Mesenchymal stem cell (in vitro differentiated cells and primary cell): Measurements from ENCODE around the gene RFK.

ENCODE experiments used
- DNase-seq: peaks from one replicate; pipeline ENCODE4 v3.0.0-alpha.2; 2013
- H2AFZ ChIP-seq: one replicate; pipeline ENCODE4 v1.6.1; 2013; ENCODE audit warnings: low read depth, mild to moderate bottlenecking, control low read depth, inconsistent platforms, low read length, moderate library complexity
- H2AK5ac ChIP-seq: 2 replicates; pipeline ENCODE4 v1.6.1; 2013; ENCODE audit warnings: low read length, moderate library complexity, mild to moderate bottlenecking, inconsistent platforms; ENCODE audit not compliant: severe bottlenecking
- H2BK120ac ChIP-seq: one replicate; pipeline ENCODE4 v1.6.1; 2013; ENCODE audit warnings: low read depth, mild to moderate bottlenecking, inconsistent platforms, low read length, moderate library complexity
- H2BK12ac ChIP-seq, 2 experiments: one replicate each; pipeline ENCODE4 v1.6.1; 2013; ENCODE audit warnings: inconsistent platforms in 2 of 2, low read length in 2 of 2, mild to moderate bottlenecking in 2 of 2, moderate library complexity in 2 of 2, control low read depth in 1 of 2
- H2BK15ac ChIP-seq: one replicate; pipeline ENCODE4 v1.6.1; 2013; ENCODE audit warnings: mild to moderate bottlenecking, low read depth, inconsistent platforms; ENCODE audit not compliant: poor library complexity, severe bottlenecking
- H2BK5ac ChIP-seq: 2 replicates; pipeline ENCODE4 v1.6.1; 2013; ENCODE audit warnings: low read depth, mild to moderate bottlenecking, low read length, control low read depth, inconsistent platforms; ENCODE audit not compliant: poor library complexity, severe bottlenecking
- H3K14ac ChIP-seq, 2 experiments: one replicate each; pipeline ENCODE4 v1.6.1; 2013; ENCODE audit warnings: inconsistent platforms in 2 of 2, low read length in 2 of 2, control low read depth in 1 of 2, mild to moderate bottlenecking in 1 of 2, moderate library complexity in 1 of 2
- H3K18ac ChIP-seq, 2 experiments: one replicate each; pipeline ENCODE4 v1.6.1; 2013; ENCODE audit warnings: inconsistent platforms in 2 of 2, low read length in 2 of 2, control low read depth in 1 of 2, low read depth in 1 of 2, mild to moderate bottlenecking in 1 of 2
- H3K23ac ChIP-seq, 2 experiments: one replicate each; pipeline ENCODE4 v1.6.1; 2013; ENCODE audit warnings: inconsistent platforms in 2 of 2, low read length in 2 of 2, mild to moderate bottlenecking in 2 of 2, moderate library complexity in 2 of 2, control low read depth in 1 of 2
- H3K27ac ChIP-seq: 2 replicates; pipeline ENCODE4 v1.5.1; 2013; ENCODE audit warnings: mild to moderate bottlenecking, moderate library complexity, low read length, control low read depth, inconsistent platforms; ENCODE audit not compliant: poor library complexity, severe bottlenecking
- H3K27me3 ChIP-seq, 2 experiments: 2 replicates each; pipeline versions ENCODE4 v1.6.1 to v1.7.0; 2013; ENCODE audit warnings: low read length in 2 of 2, mild to moderate bottlenecking in 2 of 2, moderate library complexity in 2 of 2, control low read depth in 1 of 2, inconsistent platforms in 1 of 2; ENCODE audit not compliant: control insufficient read depth in 1 of 2, insufficient read depth in 1 of 2
- H3K36me3 ChIP-seq, 2 experiments: 2 replicates each; pipeline versions ENCODE4 v1.6.1 to v1.7.0; 2013; ENCODE audit warnings: low read length in 2 of 2, control low read depth in 1 of 2, inconsistent platforms in 1 of 2, low read depth in 1 of 2, mild to moderate bottlenecking in 1 of 2; ENCODE audit not compliant: insufficient read depth in 2 of 2, control insufficient read depth in 1 of 2
- H3K4ac ChIP-seq, 2 experiments: one replicate each; pipeline ENCODE4 v1.6.1; 2013; ENCODE audit warnings: inconsistent platforms in 2 of 2, low read length in 2 of 2, mild to moderate bottlenecking in 2 of 2, moderate library complexity in 2 of 2, control low read depth in 1 of 2, low read depth in 1 of 2
- H3K4me1 ChIP-seq: 2 replicates; pipeline ENCODE4 v1.6.1; 2013; ENCODE audit warnings: low read depth, low read length, control low read depth; ENCODE audit not compliant: control insufficient read depth, insufficient read depth
- H3K4me2 ChIP-seq: 2 replicates; pipeline ENCODE4 v1.6.1; 2013; ENCODE audit warnings: low read length, mild to moderate bottlenecking, inconsistent platforms; ENCODE audit not compliant: poor library complexity, severe bottlenecking
- H3K4me3 ChIP-seq, 2 experiments: 2 replicates each; pipeline versions ENCODE4 v1.5.1 to v1.7.0; 2013; ENCODE audit warnings: low read length in 2 of 2, mild to moderate bottlenecking in 2 of 2, control low read depth in 1 of 2, low read depth in 1 of 2; ENCODE audit not compliant: insufficient read depth in 1 of 2
- H3K79me1 ChIP-seq: replicated peaks from 2 replicates; pipeline ENCODE4 v1.6.1; 2013; ENCODE audit warnings: mild to moderate bottlenecking, control low read depth, low read length, inconsistent platforms; ENCODE audit not compliant: poor library complexity, severe bottlenecking
- H3K9ac ChIP-seq: 2 replicates; pipeline ENCODE4 v1.7.0; 2013; ENCODE audit warnings: mild to moderate bottlenecking, low read length, moderate library complexity
- H3K9me3 ChIP-seq: 2 replicates; pipeline ENCODE4 v1.7.0; 2013; ENCODE audit warnings: mild to moderate bottlenecking, low read length; ENCODE audit not compliant: control insufficient read depth
- H4K8ac ChIP-seq: one replicate; pipeline ENCODE4 v1.6.1; 2013; ENCODE audit warnings: inconsistent platforms, mild to moderate bottlenecking, low read length, moderate library complexity
- H4K91ac ChIP-seq: one replicate; pipeline ENCODE4 v1.6.1; 2013; ENCODE audit warnings: mild to moderate bottlenecking, low read length, inconsistent platforms
- WGBS: methylation state at CpG from one replicate; pipeline ENCODE4 v1.1.7; 2013; ENCODE audit warnings: mixed read lengths; 5-methylcytosine and 5-hydroxymethylcytosine counted together

The RFK gene

GRCh38 chr9:76359766-76360165, 34.5 kb downstream of the RFK start:
- H3K14ac ChIP-seq, result no peak overlapping the region
- no peaks in the 10 kb centered on the region for H3K79me1 ChIP-seq
- WGBS, result 96% methylated on average over 2 of the region's 2 CpGs
- H3K9me3 ChIP-seq, result no peaks in the 10 kb centered on the region
- H2BK12ac ChIP-seq, result no peak overlapping the region
- H4K91ac ChIP-seq, result no peak overlapping the region
- H3K4me3 ChIP-seq, result no peak overlapping the region
- no peaks in the 10 kb centered on the region for H3K4me1 ChIP-seq
- H2AK5ac ChIP-seq, result no peak overlapping the region
- no peak overlapping the region for H3K9ac ChIP-seq
- no peak overlapping the region for H2AFZ ChIP-seq
- no peak overlapping the region for H3K27ac ChIP-seq
- no peak overlapping the region for H3K18ac ChIP-seq
- no peaks in the 10 kb centered on the region for H3K36me3 ChIP-seq
- H2BK5ac ChIP-seq, result no peak overlapping the region
- no peak overlapping the region for H3K4me2 ChIP-seq
- H2BK15ac ChIP-seq, result no peak overlapping the region
- peaks cover 2 to 16% of the 10 kb centered on the region in 2 experiments for H3K27me3 ChIP-seq
- DNase-seq, result no peak
- H2BK120ac ChIP-seq, result no peak overlapping the region
- no peak overlapping the region for H3K4ac ChIP-seq
- H4K8ac ChIP-seq, result no peak overlapping the region
- no peak overlapping the region for H3K23ac ChIP-seq

DNA sequence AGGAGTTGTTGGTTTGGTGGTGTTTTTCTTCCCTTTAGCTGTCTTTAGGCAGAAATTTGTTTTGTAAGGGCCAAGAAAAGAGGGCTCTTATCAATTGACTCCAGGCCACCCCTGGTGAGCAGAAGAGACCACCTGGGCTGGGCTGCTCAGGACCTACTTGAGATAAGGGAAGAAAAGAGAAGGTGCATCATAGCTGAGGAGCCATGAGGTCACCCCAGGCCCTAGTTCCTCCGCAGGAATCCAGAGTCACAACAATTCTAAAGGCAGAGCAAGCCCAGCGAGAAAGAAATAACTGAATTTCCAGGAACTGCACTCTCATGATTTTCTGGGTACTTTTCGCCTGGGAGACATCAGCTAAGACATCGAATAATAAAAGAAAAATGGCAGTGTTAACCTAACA, 34.9 kb downstream of the RFK start:
- Histone ChIP-seq H3K14ac (no peak overlapping the region), H3K4me3 (no peak overlapping the region), H2BK5ac (no peak overlapping the region), H4K91ac (no peak overlapping the region), H2AFZ (no peak overlapping the region), H3K23ac (no peak overlapping the region), H2BK12ac (no peak overlapping the region), H3K27me3 (peaks cover 2 to 18% of the 10 kb centered on the region in 2 experiments), H3K4me2 (no peak overlapping the region), H3K27ac (no peak overlapping the region), H2BK120ac (no peak overlapping the region), H3K4me1 (no peaks in the 10 kb centered on the region), H3K9ac (no peak overlapping the region), H3K79me1 (no peaks in the 10 kb centered on the region), H2BK15ac (no peak overlapping the region), H2AK5ac (no peak overlapping the region), H3K9me3 (no peaks in the 10 kb centered on the region), H3K4ac (no peak overlapping the region), H3K36me3 (no peaks in the 10 kb centered on the region), H3K18ac (no peak overlapping the region), H4K8ac (no peak overlapping the region)
- no peak for DNase-seq
- WGBS, result 96% methylated on average over 4 of the region's 4 CpGs

- no peak overlapping the region for H2AK5ac ChIP-seq
- no peak overlapping the region for H3K14ac ChIP-seq
- no peaks in the 10 kb centered on the region for H3K9me3 ChIP-seq
- H3K4ac ChIP-seq, result no peak overlapping the region
- no peak overlapping the region for H3K4me2 ChIP-seq
- H4K91ac ChIP-seq, result peak overlapping the region; percentile 8
- H3K27ac ChIP-seq, result no peak overlapping the region
- H3K27me3 ChIP-seq, result peaks cover 2 to 24% of the 10 kb centered on the region in 2 experiments
- no peak overlapping the region for H3K23ac ChIP-seq
- no peak overlapping the region for H2BK15ac ChIP-seq
- no peak overlapping the region for H2AFZ ChIP-seq
- no peak overlapping the region for H3K4me3 ChIP-seq
- H3K9ac ChIP-seq, result no peak overlapping the region
- no peak overlapping the region for H3K18ac ChIP-seq
- no peak overlapping the region for H2BK12ac ChIP-seq
- no peak for DNase-seq
- H3K4me1 ChIP-seq, result peaks cover 2% of the 10 kb centered on the region
- H3K79me1 ChIP-seq, result no peaks in the 10 kb centered on the region
- H4K8ac ChIP-seq, result peak overlapping the region; percentile 31
- H2BK5ac ChIP-seq, result no peak overlapping the region
- WGBS, result 100% methylated on average over 2 of the region's 10 CpGs
- H3K36me3 ChIP-seq, result no peaks in the 10 kb centered on the region
- H2BK120ac ChIP-seq, result no peak overlapping the region
Observed at GRCh38 chr9:76358628-76359280, 35.5 kb downstream of the RFK start.

GRCh38 chr9:76357555-76357954, 36.7 kb downstream of the RFK start:
- Histone ChIP-seq H4K91ac (no peak overlapping the region), H3K4me2 (no peak overlapping the region)
- 81% methylated on average over 1 of the region's 1 CpG for WGBS

More at GRCh38 chr9:76357555-76357954, 36.7 kb downstream of the RFK start:
- H3K4me1 ChIP-seq, result peaks cover 2% of the 10 kb centered on the region
- no peak overlapping the region for H3K23ac ChIP-seq
- no peak overlapping the region for H4K8ac ChIP-seq
- no peak overlapping the region for H2AFZ ChIP-seq
- H3K79me1 ChIP-seq, result no peaks in the 10 kb centered on the region
- no peak overlapping the region for H3K14ac ChIP-seq
- H3K4ac ChIP-seq, result no peak overlapping the region
- no peak overlapping the region for H2AK5ac ChIP-seq
- no peak overlapping the region for H3K4me3 ChIP-seq
- DNase-seq, result no peak
- H3K18ac ChIP-seq, result no peak overlapping the region
- H2BK15ac ChIP-seq, result no peak overlapping the region
- H3K9me3 ChIP-seq, result no peaks in the 10 kb centered on the region
- H2BK5ac ChIP-seq, result no peak overlapping the region
- H3K36me3 ChIP-seq, result no peaks in the 10 kb centered on the region
- no peak overlapping the region for H2BK12ac ChIP-seq
- no peak overlapping the region for H2BK120ac ChIP-seq
- no peak overlapping the region for H3K27ac ChIP-seq
- no peak overlapping the region for H3K9ac ChIP-seq
- H3K27me3 ChIP-seq, result peaks cover 2 to 24% of the 10 kb centered on the region in 2 experiments
